DMS53 (cell line): ENCODE measurements around the gene UST.

Source experiments
- DNase-seq: peaks from one replicate; lab custom pipeline; 2025; lab: John Stamatoyannopoulos, UW

The UST gene

DNA sequence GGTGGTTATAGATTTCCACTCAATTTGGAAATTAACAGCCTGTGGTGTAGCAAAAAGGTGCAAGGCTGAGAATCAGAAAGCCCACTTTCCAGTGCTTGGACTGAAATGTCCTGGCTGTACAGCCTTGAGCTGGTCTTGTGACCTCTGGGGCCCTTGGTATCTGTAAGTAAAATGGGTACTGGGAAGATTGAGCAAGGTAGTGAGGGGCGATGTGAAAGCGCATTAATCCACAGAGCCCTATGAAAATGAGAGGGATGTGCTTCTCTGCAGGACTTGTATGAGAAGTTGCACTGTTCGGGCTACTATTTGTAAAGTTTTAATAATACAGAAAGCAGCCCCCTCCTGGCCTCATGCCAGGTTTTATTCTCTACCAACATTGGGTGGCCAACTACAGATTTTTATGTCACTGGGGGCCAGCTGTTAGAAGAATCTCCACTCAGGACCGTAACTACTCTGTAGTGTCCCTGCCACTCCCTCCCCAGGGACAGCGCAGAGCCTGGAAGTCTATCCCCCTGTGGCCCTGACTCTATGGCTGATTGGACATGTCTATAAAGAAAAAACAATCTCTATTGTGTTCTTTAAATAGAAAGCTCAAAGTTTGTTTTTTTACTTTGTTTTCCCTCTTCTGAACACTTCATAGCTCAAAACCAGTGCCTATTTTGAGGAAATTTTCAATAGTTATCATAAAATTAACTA is 316.0 kb downstream of the UST start:
- DNase-seq: no peak

DNA sequence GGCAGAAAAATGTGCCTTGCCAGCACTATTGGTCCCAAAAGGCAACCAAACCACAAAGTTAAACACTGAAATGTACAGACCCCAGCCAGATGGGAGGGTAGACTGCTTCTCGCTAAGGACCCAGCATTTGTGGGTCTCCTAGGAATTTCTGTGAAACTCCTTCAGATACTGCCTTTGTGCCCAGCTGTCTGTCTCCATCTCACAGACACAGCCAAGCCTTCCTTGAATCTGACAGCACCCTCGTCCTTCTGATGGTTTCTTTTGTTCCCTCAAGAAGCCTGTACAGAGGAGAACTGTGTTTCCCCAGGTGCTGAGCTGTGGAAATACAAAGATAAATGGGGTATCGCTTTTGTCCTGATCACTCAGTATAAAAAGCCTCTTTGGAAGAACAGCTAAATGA is 316.6 kb downstream of the UST start:
- no peak for DNase-seq

DNA sequence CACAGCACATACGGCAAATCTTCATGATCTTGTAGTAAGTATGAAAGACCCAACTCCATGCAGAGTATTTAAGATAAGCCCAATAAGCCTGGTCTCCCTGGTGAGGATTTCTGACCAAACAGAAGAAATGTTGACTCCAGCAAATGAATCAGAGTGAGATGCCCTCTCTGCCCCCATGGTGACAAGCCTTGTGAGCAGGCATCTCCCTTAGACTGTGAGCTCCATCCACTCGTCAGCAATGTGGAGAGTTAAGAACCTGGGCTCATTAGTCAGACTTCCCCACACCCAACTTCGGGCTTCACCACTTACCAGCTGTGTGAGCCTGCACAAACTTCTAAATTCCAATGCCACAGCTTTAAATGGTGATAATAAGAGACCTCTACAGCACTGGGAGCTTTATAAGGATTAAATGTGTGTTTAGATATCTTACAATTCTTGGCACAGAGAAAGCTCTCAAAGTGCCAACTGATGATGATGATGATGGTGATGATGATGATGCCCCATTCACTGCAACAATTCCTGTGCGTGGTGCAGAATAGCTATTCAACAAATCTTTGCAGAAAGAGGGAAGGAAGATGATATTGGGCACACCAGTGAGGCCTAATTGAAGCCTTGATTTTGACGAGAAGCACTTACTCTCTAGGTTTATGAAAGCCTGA is 317.3 kb downstream of the UST start:
- no peak for DNase-seq

- DNase-seq: no peak
These were observed 317.8 kb downstream of the UST start for GRCh38 chr6:149064660-149065015.

DNA sequence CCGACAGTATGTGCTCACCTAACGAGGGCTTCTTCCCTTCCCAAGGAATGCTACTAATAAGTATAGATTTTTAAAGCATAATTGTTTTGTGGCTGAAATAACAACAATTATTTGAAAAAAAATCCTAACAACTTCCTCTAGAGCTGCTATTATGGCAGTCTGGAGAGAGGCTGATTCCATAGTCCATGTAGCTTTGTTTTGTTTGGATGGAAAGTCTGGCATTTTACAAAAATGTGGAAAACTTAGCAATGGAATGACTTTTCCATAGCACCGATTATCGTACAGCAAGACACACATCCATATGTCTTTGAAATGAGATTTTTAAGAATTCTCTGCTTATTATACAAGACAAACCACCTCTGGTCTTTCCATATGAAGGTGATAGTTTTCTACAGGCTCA is 318.3 kb downstream of the UST start:
- DNase-seq: no peak

DNA sequence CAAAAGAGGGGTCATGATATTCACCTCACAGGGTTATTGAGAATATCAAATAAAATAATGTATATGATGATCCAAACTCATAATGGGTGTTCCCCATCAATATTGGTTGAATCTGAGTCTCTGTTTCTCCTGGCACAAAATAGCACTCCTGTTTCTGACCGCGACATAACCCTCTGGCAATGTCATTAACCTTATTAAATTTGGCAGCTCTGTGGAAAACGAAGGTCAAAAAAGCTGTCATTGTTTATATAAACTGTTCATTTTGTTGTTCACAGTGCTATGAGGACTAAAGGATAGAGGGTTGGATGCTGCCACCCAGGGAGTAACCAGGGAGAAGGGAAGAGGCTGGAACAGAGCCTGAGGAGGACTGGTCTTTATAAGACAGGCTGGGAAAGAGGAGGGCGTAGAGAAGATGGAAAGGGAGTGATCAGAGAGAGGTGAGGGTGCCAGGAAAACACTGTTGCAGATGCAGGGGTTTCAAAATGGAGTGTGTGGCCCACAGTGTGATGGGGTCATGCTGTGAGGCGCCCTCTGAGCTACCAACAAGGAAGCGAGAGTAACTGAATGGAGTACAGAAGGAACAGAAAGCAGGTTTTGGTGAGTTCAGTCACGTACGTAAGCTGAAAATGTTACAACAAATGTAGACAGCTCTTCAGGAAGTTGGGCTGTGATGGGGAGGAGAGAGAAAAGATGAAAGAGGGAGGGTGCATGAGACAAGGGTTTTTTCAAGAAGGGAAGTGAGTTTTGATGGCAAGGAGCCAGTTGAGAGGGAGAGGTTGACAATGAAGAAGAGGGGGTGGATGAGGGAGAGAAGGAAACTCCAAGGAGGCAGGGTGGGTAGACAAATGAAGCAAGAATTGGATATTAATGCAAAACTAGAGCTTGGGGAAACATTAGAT is 319.1 kb downstream of the UST start:
- DNase-seq: no peak

GRCh38 chr6:149071997-149072396 is 325.2 kb downstream of the UST start:
- no peak for DNase-seq

DNA sequence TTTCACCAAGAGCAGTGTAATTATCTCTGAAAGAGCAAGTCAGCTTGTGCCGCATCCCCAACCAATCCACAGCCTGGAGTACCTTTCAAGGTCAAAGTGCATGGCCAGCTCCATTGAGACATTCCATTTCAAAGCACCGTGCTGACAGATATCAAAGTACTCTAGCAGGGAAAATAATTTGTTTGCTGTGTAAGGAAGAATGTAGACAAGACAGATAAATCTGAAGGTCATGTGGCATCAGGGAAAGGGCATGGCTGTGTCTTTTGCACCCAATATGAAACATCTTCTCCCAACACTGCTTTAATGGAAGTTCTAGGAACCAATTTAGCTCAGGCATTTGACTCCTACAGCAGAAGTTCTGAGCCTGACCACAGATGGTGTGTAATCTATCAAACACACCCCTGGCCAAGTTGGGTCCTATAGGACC is 328.0 kb downstream of the UST start:
- DNase-seq: no peak

GRCh38 chr6:149075616-149076354 is 329.0 kb downstream of the UST start:
- DNase-seq: no peak

DNA sequence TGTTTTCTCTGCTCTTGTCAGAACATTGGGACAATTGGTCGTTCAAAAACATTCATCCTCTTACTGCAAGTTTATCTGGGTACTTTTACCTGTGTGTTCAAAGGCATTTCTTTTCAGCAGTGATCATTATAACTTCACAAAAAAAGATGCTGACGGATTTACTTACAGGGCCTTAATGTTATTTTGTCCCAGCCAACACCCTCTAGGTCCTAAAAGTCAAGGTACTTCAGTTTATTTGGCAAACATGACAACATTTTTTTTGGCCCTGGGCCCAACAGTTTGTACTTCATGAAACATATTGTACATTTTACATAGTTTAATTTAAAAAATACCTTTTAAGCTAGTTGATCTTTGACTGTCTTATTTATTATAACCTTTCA is 329.5 kb downstream of the UST start:
- peak; percentile 7 for DNase-seq

DNA sequence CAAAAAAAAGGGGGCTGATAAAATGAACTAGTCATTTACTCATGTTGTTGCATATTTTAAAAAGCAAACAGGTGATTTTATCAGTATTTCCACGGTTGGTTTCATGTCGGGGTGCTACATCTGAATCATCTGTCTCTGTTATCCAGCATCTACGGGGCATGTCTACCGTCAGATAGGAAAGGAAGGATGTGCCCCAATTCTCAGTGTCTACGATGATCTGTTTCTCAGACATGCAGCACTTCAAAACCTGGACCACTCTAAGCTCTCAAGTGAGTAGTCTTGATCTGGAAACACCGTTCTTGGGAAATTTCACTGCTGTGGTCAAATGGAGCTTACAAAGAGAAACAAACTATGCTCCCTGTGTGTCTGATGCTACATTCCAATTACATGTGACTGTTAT is 330.4 kb downstream of the UST start:
- DNase-seq: no peak

DNA sequence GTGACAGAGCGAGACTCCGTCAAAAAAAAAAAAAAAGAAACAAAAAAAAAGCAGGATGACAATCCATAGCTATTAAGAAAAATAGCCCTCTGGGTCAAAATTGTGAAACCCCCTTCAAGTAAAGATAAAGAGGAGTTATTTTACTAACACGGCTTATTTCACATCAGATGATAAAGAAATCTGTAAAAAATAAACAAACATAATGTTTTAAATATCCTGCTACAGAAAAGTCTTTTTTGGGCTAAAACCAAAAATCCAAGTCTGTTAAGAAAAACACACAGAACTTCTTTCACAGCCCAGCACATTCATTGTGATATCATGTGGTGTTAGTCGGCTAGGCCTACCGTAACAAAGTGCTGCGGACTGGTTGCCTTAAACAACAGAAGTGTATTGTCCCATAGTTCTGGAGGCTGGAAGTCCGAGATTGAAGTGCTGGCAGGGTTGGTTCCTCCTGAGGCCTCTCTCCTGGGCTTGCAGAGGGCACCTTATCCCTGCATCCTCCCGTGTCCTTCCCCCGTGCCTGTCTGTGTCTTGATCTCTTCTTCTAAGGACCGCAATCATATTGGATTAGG is 331.5 kb downstream of the UST start:
- no peak for DNase-seq

DNA sequence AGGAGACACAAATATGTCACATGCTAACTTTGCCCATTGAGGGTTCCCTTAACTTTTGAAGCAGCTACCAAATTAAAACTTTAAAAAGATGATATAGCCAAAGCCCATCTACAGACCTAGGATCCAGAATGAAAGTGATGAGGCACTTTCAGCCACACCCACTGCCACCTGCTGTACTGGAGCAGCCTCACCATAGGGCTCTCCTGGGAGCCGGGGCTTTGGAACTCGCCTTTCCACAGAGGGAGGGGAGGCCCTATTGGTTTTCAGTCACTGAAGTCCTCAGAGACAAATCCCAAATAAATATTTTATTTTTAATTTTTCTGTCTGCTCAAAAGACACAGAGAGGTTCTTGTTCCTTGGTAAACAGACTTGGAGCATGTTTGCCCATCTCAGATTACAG is 332.6 kb downstream of the UST start:
- no peak for DNase-seq

DNA sequence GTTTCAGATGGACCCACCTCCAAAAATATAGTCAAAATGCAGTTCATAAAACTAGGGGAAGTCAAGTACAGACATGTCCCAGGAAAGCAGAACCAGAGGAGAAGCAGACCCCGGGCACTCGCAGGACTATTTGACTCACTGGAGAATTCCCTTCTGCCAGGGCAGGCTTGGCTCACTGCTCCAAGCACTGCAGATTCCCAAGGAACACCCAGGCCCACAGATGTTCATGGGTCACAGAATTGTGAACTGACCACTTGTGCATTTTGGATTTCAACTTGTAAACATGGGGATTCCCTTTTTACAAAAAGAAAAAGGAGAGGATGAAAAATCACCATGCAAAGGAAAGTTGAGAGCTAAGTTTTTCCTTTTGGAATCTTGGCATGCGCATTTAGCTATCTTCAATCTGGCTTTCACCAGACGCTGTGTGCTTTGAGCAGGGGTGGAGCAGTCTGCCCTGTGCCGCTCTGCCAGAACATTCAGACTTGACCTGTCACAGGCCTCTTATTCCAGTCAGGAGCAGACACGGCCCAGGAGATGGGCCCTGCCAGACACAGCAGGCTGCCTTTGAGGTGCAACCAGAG is 333.2 kb downstream of the UST start:
- no peak for DNase-seq

GRCh38 chr6:149080511-149080910 is 333.7 kb downstream of the UST start:
- DNase-seq: no peak

DNA sequence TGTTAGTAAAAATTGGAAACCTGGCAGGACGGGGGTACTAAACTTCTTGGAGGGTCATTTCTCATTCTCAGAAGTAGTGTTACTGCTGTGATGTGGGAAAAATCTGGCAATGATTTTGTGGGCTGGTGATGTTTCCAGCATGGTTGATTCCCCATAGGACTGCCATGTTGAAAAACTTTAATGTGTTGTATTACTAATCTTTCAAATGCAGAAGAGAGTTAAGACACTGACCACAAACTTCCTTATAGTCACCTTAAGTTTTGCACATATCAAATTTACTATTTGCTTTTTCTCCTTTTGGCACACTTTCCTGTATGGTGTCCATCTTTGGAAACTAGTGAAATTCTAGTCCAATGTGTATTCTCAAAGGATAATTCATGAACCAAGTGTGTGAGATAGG is 334.5 kb downstream of the UST start:
- no peak for DNase-seq

- DNase-seq: peak; percentile 83
These were observed 335.5 kb downstream of the UST start for GRCh38 chr6:149082320-149082719.

DNA sequence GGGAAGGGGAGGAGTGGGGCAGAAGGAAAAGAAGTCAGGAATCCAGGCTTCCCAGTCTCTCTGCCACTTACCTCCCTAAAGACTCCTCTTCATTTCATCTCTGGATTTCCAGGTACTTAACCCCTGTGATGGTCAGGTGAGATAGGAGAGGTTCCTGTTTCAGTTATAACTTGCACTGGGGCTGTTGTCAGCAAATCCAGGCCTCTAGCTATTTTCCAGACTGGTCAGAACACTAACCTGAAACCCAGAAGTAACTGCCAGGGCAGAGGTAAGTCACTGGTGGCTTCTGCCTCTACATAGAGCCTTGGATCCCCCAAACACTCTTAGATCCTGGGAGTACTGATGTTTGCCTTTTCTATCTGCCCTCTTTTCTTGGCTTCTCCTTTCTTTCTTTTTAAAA is 337.2 kb downstream of the UST start:
- no peak for DNase-seq

GRCh38 chr6:149084808-149085556 is 338.2 kb downstream of the UST start:
- DNase-seq: no peak

DNA sequence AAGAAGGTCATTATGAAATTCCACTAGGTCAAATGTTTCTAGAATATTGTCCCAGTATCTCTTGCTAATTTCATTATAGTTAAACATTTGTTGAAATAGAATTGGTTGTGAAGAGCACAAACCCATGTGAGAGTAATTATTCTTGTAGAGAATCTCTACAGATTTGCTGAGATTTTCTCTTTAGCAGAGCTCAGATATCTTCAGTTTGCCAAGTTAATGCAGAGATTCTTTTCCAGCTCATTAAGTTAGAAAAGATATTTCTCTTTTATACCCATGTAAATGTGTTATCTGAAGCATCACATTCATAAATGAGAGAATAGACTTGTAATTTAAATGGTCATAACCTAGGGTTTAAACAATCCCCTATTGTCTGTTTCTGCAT is 338.7 kb downstream of the UST start:
- DNase-seq: no peak

DNA sequence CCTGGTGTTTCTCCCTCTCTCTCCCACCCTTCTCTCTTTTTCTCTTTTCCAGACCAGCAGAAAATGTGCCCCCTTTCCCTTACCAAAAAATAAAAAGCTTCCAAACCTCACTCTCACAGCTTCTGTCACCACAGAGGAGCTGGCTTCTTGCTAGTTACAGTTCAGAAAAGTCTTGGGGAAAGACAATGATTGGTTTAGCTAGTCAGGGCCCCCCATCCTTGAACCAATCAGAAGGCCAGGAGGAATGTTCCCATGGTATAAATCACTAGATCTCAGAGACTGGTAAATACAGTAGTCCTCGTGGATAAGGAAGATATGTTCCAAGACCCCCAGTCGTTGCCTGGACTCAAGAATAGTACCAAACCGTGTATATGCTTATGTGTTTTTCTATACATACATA is 339.5 kb downstream of the UST start:
- no peak for DNase-seq
